GM12873 (cell line): ENCODE results near the gene BCL7B.

Experiments
- CTCF ChIP-seq: IDR thresholded peaks from 2 replicates; pipeline ENCODE4 v1.5.1; 2012; ENCODE audit warnings: low read depth, mild to moderate bottlenecking, moderate library complexity, low read length, control low read depth; ENCODE audit not compliant: insufficient read depth; ENCODE audit errors: missing control alignments

BCL7B gene

DNA sequence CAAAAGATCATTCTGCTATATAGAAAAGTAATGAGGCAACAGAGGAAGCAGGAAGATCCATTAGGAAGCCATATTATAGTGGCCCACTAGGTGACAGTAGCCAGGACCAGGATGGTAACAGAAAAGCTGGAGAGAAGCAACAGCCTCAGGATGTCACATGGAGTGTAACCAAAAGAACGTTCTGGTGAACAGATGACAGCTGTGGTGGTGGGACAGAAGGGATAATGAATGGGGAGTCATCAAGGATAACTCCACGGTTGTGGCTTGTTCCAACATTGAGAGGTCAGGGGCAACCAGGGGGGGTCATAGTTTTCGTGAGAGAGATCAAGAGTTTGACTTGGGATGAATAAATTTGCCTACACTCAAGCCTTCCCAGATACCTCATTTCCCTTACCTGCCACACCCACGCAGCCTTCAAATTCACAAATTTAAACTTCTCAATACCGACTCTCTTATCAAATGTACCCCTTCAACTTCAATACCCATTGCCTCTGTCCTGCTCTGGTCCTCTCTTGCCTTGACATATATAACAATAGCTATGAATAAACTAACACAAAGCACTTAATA lies 11.6 kb upstream of the BCL7B start:
- no peak for TF ChIP-seq CTCF

GRCh38 chr7:73567846-73568685 lies 10.6 kb upstream of the BCL7B start:
- TF ChIP-seq CTCF: no peak

DNA sequence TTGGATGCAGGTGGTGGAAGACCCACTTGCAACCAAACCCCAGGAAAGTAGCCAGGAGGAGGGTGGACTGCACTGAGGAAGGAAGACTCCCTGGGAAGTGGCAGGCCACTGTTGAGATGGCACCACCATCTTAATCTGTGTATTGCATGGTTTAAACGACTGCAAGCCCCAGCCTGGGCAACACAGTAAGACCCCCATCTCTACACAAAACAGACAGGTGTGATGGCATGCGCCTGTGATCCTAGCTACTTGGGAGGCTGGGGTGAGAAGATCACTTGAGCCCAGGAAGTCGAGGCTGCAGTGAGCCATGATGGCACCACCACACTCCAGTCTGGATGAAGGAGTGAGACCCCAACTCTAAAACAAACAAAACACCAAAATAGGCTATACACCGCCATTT lies 9.7 kb upstream of the BCL7B start:
- no peak for TF ChIP-seq CTCF

DNA sequence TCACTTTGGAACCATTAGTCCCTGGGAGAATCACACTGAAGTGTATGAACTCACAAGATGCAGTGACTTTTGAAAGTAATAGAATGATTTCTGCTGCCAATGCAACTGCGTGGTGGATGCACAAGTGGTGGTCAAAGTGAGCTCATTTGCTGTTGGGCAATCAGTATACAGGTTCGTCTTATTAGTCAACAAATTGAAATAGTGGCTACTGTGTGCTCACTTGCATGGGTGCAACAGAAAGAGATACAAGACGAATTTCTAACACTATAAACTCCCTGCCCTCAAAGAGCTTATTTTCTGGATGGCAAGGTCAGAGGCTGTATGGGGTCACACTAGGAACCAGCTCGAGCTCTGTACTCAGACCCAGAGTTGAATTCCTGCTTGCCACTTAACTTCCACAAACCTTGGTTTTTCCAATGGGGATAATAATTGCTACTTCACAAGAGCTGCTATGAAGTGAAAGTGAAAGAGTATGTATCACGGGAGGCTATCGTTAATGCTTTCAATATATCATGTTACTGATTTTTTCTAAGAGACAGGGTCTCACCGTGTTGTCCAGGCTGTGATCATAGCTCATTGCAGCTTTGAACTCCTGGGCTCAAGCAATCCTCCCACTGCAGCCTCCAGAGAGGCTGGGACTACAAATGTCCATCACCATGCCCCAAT lies 8.3 kb upstream of the BCL7B start:
- no peak for TF ChIP-seq CTCF

DNA sequence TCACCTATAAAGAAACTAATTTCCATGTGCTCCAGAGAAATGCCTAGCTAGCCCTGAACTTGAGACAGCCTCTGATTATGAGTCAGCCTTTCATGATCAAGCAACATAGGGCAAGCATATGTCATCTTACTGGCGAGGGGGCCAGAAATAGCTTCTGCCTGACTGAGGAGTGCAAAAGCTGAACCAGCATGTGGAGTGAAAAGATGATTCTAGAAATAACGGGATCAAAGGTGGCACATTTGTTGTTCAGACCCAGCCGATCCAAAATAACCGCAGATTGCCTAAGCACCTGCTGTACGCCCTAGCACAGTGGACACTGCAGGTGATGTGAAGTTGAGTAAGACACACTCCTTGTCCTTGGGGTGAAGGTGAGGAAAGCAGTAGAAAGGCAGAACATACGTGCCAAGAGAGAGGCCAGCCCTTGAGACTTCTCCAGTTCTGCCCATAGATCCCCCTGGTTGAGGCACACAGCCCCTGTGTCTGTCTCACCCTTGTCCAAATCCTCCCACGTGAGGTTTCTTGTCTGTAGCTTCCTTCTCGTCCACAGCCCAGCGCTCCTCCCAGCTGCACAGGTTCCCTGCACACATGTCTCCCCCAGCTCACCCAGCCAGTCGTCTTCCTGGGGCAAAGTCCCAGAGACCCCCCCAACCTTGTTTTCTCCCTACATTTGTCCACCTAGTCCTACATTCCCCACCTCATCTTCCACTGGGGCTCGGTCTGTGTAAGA lies 2.8 kb upstream of the BCL7B start:
- no peak for TF ChIP-seq CTCF

DNA sequence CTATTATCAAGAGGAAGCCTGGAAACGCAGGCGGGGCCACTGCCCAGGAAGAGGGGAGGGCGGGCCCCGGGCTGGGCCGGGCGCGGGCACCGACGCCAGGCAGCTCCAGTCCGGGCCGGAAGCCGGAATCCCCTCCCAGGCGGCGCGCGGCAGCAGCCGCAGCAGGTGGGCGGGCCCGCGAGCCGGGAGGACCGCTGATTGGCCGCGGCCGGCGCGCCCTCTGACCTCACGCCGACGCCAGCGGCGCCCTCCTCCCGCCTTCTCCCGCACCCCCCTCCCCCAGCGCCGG lies 438 bp downstream of the BCL7B start:
- TF ChIP-seq CTCF: no peak

DNA sequence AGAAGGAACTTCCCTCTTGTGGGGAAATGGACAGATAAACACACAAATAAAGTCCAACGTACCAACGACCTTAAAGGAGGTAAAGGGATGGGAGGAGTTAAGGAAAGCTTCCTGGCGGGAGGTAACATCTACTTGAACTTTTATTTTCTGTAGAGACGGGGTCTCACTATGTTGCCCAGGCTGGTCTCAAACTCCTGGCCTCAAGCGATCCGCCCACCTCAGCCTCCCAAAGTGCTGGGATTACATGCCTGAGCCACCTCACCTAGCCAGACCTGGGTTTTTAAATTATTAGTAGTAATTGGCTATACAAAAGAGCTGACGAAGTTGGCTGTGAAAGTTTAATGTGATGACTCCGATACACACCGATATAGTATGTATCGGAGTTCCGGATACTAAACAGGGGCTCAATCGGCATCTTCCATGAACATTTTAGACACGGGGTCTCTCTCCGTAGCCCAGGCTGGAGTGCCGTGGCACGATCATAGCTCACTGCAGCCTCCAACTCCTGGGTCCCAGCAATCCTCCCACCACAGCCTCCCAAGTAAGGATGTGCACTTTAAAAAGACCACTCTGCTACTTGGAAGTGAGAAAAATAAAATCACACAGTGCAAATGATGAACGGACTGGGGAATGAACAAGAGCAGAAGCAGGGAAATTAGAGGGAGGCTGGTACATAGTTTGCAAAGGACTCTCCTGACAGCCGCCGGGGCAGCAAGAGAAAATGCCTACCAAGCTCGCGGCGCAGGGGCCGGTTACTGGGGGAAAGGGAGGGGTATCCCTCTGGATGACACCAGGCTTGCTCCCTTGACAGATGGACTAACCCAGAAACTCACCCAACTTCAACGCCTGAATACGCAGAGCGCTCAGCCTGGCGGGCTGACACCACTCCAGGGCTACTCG lies 1.0 kb downstream of the BCL7B start:
- no peak for TF ChIP-seq CTCF
